DMS53 (cell line): ENCODE measurements around the gene CCSER1.
"Not testable (repeated sequence)": the region's sequence is repeated elsewhere in the genome, so short reads cannot be mapped to it uniquely, and the experiment has no call there.

Experiments used
- DNase-seq: peaks from one replicate; lab custom pipeline; 2025; lab: John Stamatoyannopoulos, UW

The CCSER1 gene

DNA sequence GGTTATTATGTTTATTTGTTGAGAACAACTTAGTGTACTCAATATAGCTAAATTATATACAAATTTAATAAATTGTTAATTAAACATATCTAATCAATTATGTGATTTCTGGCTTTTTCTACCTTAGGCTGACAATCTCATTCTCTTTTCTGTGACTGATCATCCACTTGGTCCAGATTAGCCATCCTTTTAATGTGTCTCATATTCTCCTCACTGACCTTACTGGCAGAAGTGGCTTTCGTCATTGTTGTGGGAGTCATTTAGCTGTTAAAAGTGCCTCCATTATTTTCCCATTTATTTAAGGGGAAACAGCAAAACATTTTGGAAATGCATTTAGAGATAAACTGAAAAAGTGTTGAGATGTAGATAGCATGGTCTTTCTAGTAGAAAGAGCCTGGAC lies 172.2 kb downstream of the CCSER1 start:
- DNase-seq: no peak

DNA sequence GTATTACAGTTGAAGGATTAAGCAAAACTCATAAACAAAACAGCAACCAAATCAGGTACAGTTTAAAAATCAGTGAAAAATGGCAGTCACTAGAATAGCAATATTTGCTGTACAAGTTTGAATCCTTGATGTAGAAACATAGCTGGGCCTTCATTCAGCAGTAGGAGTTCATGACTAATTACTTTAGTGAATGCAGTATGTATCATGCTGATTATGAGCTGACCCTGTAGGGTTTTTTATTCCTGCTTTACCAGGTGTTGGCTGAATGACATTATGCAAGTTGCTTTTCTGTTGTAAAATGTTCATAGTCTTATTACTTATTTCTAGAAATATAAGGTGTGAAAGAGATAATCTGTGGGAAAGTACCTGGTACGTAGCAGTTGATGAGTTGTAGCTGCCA lies 179.6 kb downstream of the CCSER1 start:
- DNase-seq: no peak

DNA sequence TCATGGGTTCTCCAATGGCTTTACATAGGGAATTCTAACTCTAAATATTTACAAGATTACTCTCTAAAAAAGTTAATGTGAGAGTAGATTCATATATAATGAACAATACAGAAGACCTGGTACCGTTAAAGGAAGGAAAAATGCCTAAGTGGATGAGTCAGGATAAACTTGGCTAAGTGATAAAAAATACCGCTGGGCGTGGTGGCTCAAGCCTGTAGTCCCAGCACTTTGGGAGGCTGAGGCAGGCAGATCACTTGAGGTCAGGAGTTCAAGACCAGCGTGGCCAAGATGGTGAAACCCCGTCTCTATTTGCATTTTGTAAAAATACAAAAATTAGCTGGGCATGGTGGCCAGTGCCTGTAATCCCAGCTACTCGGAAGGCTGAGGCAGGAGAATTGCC lies 189.9 kb downstream of the CCSER1 start:
- not testable (repeated sequence) for DNase-seq

DNA sequence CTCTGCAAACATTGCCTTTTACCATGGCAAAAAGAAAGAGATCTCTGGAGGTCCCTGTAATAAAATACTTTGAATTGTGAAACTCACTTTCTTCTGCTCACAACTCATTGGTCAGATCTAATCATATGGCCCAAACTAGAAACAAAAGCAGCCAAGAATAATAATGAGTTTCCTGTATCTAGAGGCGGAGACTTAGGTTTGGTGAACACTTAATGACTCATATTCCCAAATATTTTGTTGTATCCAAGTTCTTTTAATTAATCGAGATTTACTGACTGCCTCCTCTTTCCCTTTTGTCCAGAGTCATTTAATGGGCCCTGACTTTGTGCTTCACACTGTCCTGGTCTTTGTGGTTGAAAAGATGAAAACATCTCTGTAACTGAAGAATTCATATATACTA lies 190.6 kb downstream of the CCSER1 start:
- DNase-seq: no peak

DNA sequence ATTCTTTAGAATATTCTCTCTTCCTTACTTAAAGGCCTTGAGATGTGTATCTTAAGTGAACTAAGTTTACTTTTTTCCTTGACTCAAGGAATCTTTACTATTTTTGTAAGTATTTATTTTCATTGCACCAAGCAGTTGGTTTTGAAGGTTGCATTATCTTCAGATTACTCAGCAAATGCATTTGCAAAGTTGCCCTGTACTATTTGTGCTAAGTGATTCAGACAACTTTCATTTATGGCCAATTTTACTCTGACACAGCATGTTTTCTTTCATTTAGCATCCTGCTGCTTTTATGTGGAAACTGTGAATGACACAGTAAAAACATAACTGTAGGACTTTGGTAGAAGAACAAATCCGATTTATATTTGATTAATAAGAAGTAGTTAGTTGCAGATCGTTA lies 191.0 kb downstream of the CCSER1 start:
- no peak for DNase-seq

DNA sequence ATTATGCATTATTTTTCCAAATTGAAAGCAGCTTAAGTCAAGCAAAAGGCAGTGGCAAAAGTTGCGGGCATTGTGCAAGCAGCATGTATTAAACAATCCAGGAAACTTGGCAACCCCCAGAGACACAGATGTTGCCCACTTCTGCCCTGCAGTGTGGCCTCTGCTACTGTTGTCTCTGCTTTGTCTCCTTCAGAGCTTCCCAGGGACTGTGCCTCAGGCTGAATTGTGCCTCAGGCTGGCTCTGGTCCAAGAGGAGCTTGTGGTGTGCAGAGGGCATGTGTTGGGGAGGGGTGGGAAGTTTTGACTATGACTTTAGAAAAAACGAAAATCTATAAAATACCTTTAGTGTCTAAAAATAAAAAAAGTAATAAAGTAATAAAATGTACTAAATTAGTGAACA lies 201.4 kb downstream of the CCSER1 start:
- DNase-seq: peak; percentile 12

DNA sequence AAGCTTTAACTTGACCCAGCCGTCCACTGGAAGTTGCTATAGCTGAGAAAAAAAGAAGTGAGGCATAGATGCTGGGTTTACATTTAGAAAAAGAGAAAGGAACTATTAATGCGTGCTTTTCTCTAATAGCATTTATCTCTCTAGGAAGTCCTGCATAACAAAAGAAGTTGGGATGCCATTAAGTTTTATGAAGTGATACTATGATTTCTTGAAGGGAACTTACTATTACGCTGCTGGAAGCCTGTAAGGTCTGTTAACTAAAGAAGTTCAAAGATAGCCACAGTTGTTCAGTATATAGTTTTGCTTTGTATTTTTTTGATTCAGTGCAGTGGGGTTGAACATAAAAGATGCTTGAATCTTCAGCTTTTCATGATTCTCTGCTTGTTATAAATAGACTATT lies 203.4 kb downstream of the CCSER1 start:
- no peak for DNase-seq

DNA sequence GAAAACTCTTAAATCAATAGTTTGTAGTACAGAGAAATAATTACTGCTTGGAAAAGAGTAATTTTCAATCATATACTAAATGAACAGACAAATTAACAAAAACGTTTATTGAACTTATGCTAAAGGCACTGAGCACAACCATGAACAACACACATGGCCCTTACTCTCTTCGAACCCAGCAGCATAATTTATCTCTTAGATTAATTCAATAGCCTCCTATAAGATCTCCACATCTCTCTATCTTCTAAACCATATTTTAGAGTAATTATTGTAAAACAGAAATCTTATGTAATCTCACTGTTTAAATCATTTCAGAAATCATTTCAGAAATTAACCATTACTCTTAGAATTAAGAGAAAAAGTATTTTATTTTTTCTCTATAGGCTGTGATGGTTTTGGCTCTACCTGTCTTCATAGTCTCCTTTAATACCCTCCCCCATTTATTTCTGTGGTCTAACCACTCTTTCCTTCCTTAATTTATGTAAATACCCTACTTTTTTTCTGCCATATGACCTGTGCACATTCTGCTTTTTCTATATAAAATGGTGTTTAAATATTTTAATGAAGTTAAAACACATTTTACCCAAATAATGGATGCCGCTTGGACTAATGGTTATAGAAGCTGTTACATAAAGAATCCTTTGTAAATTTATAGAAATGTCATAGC lies 218.5 kb downstream of the CCSER1 start:
- DNase-seq: no peak

DNA sequence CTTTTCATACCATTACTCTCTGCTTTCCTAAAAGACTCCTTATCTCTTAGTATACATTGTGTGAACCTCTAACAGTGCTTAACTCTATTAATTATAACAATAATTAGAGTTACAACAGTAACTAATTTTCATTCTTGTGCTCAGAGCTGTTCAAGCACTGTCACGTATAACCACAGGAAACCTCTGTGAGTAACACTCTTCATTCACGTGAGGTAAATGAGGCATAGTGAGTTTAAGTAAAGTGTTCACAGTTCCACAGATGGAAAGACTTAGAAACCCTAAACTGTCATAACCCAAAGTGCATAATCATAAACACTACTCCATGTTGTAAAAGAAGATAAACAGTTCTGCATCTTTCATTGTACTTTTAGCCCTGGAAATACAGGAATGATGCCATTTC lies 222.4 kb downstream of the CCSER1 start:
- DNase-seq: no peak

DNA sequence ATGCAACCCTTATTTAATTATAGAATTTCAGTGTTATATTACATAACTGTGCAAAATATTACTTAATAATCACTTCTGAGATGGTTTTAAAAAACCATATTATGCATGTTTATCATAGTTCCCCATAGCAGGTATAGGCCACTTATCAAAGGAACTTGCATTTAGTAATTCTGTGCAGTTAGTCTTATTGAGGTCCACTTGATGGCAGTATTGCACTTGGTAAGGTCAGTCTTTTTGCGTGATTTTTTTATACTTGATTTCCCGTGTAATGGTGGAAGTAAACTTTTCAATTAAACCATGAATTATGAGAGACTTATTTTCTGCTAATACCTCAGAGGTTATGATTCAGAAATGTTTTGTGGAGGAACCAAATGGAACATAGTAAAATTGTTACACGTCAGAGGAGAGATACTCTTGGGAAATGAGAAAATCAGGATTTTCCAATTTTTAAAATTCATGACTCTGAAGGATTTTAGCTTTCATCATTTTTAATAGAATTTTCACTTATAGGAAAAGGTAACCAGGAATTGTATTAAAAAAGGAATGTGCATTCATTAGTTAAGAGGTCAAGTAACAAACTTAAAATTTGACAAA lies 230.0 kb downstream of the CCSER1 start:
- DNase-seq: peak; percentile 74

DNA sequence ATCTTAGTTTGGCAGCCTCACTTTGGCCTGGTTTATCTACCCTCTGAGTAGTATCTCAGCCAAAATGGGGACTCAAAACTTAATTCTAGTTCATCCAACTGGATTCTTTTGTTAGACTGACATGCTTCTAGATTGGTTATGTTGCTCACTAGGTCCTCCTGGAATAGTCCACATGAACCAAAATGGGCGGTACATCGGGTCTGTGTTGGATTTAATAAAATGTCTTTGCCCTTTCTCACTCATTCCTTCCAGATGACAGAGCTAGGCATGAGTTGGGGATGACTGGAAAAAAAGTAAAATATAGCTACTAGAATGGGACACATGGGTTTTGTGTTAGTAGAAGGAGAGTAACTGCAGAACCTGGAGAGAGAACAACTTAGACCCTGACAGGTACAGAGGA lies 247.9 kb downstream of the CCSER1 start:
- no peak for DNase-seq

DNA sequence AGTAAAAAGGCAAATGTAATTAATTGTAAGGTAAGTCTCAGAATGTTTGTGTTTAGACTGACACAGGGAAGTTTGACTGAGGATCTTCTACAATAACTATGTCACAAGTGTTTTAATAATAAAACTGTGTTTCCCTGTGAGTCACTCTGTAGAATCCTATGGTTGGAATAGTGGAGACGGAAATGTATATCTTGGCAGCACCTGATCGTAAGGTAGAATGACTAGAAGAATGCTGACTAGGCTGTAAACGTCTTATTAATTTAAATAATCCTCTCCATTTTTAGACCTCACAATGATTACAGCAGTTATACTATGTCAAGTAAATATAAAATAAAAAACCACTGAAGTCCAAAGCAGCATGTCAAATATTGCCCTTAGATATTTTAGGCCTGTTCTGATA lies 266.0 kb downstream of the CCSER1 start:
- DNase-seq: no peak

DNA sequence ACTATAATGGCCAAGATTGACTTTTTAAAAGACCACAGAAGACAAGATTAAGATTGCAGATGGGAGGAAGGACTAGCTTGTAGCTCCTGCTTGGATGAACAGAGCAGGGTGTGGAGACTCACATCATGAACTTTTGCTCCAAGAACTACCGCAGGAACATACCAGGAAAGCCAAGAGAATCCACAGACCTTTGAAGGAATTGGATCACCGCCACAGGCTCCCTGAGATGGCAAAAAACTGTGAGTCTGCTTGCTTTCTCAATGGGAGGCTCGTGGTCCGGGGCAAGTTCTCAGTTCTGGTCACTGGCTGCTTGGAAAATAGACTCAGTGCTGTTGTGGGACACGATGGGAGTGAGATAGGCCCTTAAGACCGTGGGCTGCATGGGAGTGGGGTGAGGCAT lies 276.6 kb downstream of the CCSER1 start:
- DNase-seq: no peak

DNA sequence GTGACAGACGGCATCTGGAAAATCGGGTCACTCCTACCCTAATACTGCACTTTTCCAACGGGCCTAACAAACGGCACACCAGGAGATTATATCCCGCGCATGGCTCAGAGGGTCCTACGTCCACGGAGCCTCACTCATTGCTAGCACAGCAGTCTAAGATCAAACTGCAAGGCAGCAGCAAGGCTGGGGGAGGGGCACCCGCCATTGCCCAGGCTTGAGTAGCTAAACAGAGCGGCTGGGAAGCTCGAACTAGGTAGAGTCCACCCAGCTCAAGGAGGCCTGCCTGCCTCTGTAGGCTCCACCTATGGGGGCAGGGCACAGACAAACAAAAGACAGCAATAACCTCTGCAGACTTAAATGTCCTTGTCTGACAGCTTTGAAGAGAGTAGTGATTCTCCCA lies 280.7 kb downstream of the CCSER1 start:
- DNase-seq: not testable (repeated sequence)

DNA sequence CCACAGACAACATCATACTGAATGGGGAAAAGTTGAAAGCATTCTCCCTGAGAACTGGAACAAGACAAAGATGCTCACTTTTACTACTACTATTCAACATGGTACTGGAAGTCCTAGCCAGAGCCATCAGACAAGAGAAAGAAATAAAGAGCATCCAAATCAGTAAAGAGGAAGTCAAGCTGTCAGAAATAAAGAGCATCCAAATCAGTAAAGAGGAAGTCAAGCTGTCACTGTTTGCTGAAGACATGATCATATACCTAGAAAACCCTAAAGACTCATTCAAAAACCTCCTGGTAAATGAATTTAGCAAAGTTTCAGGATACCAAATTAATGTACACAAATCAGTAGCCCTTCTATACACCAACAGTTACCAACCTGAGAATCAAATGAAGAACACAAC lies 285.6 kb downstream of the CCSER1 start:
- DNase-seq: not testable (repeated sequence)

DNA sequence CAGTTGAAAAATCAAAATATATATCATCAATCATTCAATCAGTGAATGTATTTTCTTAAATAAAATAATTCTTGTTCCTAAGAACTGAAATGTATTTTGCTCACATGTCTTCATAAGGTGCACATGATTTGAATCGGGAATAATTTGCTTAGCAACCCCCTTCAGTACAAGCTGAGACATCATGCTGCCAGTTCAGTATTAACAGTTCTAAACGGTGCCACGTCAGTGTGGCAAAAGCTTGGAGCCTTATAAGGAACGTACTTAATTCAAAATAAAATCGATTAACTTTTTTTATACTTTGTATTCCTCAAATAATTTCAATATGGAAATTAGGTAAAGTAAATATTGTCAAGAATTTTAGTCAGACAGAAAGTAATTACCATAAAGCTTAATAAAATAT lies 287.9 kb downstream of the CCSER1 start:
- DNase-seq: no peak

DNA sequence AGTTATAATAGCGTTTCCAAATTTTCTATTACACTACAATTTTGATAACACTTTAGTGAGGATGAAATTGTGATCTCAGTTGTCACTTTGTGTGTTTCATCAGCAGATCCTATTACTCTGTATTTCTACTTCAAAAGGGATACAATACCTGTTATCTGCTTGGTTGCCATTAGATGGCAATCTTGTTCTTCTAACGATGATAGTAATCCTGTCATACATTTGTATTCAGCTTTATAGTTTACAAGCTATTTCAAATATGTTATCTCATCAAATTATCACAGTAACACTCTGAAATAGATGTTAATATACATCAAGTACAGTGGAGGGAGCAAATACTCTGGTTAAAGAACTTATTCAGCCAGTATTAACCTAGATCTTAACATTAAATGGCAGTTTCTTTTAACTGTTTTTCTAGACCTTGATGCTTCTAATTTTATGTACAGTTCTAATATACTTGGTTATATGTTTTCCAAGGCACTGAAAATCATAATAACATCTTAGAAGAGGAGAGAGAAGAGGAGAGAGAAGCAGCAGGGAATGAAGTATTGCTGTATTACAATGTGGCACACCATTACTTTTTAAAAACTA lies 292.0 kb downstream of the CCSER1 start:
- peak; percentile 57 for DNase-seq

DNA sequence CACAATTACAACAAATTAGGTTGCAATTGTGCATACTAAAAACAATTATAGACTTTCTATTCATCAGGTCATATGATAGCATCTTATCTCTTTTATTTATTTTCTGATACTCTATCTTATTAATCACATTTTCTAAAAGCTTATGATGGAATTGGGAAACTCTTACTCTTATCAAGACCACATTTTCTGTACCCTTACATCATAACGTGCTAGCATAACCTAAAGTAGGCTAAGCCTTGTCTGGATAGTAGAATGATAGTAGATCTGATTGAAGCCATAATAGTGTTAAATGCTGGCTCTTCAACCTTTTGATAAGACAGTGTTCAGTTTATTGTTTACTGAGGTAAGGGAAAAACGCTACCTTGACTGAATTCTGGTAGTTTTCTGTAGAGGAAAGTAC lies 294.0 kb downstream of the CCSER1 start:
- no peak for DNase-seq

DNA sequence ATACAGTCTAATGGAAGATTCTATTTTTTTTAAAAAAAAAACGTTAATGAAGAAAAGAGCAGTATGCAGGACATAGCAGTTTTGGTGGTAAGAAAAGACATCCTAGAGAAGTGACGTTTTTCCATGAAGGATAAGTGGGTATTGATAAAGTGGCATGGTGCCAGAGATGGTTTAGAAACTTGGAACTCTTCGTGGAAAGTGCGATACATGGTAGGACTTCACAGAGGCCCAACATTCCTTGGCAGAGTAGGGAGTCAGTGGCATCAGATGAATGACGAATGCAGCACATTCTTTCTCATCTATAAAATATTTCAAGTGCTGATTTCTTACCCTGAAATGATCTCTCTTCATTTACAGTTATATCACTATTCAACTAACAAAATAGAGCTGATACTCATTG lies 298.7 kb downstream of the CCSER1 start:
- DNase-seq: no peak

DNA sequence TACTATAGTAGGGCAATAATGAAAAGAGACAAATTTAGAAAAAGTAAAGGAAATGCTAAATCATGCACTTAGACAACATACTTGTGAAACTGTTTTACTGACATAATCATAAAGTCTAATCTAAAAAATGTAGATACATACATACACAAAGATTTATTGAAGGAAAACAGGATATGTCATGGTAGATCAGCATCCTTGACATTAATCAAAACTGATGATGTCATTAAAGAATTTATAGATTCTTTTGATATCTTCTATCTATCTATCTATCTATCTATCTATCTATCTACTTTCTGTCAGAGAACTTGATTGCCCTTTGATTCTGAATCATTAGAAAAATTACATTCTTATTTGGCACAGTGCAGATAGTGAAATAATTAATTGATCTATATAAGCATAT lies 311.3 kb downstream of the CCSER1 start:
- no peak for DNase-seq

DNA sequence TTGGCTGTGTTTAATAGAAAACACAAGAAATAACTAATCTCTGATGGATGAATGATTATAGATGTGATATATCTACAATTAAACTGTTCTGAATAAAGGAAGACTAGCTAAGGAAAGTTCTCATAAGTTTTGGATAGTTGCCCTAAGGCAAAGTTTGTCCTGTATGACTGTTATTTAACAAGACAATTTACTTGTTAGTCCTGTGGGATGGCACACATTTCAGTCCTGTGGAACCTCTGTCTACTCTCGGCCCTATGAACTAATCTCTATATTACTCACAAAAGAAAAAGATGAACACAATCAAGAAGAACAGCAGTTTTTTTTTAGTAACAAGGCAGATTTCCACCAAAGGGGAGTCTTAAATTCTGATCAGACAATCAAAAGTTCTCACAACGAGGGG lies 314.6 kb downstream of the CCSER1 start:
- no peak for DNase-seq

DNA sequence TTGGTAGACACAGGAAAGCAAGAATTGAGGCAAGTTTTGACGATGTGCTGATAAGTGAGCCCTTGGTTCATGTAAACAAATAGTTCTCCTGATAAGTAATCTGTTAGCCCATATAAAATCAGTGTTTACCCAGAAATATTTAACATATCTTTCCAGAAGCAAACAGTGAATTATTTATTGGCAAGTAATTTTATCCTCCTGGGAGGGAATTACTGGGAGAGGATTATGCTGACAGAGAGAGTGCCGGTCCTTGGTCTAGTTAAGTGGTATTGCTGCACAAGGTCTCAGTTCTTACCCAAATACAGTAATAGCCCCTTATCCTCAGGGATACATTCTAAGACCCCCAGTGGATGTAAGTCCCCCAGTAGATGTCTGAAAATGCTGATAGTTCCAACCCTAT lies 315.4 kb downstream of the CCSER1 start:
- DNase-seq: no peak

DNA sequence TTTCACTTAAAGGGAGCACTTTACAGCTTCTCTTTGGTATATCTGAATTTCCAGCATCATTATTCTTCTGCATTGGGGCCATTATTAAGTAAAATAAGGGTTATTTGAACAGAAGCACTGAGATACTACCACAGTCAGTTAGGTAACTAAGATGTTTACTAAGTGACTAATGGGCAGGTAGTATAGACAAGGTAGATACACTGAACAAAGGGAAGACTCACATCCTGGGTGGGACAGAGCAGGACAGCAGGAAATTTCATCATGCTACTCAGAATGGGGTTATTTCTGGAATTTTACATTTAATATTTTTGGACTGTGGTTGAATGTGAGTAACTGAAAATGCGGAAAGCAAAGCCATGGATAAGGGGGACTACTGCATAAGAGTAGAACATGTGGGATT lies 316.0 kb downstream of the CCSER1 start:
- DNase-seq: peak; percentile 69

DNA sequence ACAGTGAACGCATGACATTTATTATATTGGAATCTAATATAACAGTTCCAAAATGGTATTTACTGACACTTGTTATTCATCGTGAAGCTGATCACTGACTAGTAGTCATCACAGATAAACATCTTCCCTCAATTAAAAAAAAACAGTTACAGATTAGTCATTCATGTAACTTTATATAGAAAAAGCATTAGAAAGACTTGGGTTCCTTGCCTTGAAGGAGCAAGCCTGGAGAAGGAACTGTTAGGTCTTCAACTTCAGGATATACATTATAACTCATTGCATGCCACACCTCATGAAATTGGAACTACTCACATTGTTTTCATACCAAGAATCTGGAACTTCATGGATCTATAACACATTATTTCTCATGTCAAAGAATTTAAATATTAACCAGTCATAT lies 317.7 kb downstream of the CCSER1 start:
- DNase-seq: no peak
